GM21619 (cell line): ENCODE measurements around the gene ADD1.
"Not testable (repeated sequence)": the region's sequence is repeated elsewhere in the genome, so short reads cannot be mapped to it uniquely, and the experiment has no call there.

Experiments
- ATAC-seq: cut with Tn5 transposase; IDR thresholded peaks from one replicate; pipeline ENCODE4 v1.9.1; 2021; ENCODE audit not compliant: unreplicated experiment

The ADD1 gene

DNA sequence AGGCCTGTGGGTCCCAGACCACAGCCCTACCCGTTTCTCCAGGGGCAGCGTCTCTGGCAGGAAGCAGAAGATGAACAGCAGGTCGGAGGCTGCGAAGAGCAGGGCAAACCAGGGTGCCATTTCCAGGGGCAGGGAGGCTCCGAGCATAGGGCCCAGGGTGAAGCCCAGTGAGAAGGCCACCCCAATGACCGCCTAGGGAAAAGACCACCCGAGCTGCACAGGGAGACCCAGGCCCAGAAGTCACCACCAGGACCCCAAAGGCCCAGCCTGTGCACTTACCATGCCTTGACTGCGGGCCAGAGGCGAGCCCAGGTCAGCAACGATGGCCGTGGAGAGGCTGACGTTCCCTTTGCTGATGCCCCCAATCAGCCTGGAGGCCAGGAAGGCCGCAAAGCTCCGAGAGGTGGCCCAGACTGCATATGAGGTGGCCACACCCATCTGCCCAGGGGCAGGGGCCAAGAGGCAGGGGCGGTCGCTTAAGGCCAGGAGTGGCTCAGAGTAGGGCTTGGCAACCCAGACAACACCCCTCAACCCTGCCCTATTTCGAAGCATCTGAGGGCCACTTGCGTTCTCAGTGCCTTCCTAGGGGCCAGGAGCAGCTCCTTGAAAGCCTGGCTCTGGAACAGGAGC, 88.8 kb downstream of the ADD1 start:
- ATAC-seq, result no peak

DNA sequence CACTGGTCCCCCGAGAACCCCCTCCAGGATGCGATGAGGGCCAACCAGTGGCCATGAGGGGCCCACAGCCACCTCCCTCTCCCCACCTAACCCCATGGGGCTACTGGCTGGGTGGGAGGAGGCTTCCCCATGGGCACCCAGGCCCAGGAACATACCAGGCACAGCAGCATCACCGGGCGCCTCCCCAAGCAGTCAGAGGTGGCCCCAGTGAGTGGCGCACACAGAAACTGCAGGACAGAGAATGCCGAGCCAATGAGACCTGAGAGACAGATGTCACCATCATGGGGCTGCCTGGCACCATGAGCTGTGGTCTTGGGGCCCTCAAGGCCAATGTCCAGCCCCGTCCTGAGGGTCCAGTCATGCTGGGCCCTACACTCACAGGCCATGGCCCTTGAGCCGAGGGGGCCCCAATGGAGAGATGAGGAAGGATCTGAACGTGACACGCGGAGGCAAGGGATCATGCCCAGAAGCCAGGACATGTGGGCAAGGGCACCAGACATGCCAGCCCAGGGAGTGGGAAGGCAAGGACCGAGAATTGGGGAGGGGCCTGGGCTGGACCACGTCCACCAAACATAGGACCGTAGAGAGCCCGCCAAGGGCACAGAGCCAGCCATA, 89.4 kb downstream of the ADD1 start:
- ATAC-seq, result no peak

DNA sequence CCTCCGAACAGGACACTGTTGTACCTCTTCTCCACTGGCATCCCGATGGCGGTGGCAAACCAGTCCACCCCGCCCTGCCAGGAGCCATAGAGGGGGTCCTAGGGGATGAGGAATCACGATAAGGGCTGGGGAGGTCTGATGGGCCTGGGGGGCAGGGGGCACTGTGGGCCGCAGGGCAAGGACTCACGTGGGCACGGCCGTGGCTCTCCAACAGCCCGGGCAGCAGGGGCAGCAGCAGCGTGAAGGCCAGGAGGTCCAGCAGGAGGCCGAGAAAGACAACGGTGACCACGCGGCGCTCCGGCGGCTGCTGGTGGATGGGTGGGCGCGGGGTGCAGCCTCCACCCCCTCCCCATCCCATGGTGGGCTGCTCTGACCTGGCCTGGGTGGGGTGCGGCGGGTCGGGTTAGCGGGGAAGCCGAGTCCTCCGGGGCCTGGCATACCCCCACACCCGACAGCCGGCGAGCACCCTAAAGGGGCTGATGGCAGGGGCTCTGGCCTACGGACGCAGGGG, 90.0 kb downstream of the ADD1 start:
- ATAC-seq, result no peak

DNA sequence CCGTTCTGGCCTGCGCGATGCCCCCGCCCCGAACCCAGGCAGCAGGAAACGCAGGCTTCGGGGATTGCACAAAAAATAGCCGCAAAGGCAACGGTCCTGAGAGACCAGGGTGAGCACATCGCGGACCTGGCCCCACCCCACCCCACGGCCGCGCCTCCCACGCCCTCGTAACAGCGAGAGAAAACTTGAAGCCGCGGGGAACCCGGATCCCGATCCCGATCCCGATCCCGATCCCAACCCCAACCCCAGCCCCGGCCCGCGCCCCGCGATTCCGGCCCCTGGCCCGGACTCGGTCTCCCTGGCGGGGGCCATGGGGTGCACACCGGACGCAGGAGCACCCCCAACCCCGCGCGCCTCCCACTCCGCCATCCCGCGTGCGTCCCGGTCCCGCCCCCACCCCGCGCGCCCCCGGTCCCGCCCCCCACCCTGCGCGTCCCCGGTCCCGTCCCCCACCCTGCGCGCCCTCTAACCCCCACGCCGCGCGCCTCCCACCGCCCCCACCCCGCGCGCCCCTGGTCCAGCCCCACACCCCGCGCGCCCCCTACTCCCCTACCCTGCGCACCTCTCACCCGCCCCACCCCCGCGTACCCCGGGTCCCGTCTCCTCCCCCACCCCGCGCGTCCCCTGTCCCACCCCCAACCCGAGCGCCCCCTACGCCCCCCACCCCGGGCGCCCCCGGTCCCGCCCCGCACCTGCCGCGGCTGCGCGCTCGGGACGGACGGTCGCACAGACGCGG, 90.6 kb downstream of the ADD1 start:
- ATAC-seq, result no peak

DNA sequence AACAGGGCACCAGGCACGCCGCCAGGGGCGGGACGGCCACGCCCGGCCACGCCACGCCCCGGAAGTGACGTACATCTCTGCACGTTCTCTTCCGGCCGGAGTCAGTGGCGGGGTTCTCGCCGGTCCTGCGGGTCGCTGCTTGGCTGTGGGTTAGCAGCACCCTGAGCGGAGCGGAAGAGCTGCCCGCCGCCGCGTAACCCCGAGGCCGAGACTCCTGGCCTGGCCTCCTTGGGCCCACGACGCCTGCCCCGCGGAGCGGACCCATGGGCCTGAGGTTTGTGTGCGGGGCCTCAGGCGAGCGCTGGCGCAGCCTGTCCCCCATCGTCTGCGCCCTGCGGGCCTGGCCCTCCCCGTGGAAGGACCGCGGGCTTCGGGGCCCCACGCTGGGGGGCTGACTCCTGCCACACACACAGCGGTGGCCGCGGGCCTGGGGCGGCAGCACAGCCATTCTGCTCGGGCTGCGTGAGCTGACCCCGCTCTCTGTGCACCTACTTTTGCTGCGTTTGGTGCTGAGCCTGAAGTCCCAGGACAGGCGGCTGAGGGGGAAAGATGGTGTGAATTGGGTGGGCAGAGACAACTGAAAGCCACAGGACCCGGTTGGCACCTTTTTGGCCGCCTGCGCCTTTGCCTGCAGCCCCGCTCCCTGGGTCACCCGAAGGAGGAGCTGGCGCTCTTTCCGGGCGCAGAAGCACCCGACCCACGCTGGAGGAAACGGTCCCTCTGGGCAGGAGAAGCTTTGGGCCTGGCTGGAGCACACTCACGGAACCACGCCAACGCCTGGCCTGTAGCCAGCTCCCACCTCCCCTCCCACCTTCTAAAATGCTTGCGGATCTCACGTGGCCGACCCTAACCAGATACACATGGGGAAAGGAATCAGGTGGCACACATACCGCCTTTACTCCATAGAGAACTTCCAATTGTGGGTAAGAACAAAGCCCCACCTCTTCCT, 91.4 kb downstream of the ADD1 start:
- peak; percentile 44 for ATAC-seq

DNA sequence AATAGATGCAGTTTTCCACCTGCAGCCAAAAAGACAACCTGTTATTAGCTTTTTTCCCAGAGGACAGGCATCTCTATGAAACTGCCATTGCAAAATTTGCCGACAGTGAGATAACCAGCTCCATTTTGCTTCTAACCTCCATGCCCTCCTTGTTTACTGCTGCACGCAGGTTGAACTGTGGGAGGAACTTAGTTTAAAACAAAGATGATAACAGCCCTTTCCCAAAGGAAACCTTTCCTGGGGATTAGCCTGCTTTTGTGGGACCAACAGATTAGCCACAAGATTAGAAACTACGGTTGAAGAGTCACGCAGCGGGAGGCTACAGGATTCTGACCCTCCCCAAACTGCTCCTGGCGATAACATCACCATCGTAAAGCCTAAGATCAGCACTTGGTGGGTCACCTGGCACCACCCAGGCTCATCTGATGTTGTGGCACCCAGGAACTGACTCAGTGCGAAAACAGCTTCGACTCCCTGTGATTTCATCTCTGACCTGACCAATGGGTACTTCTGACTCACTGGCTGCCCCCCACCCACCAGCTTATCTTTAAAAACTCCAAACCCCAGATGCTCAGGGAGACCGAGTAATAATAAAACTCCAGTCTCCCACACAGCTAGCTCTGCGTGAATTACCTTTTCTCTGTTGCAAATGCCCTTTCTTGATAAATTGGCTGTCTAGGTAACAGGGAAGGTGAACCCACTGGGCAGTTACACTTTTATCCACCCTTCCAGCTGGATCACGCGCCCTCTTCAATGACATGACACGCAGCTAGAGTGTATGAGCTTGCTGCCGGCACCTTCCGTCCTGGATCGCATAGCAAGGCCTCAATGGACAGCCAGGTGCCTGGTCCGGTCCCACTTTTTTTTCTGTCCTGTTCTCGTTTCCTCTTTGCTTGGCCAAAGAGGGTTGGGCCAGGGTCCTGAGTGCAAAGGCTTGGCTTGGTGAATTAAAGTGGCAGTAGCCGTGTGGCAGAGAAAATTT, 92.4 kb downstream of the ADD1 start:
- ATAC-seq, result no peak

DNA sequence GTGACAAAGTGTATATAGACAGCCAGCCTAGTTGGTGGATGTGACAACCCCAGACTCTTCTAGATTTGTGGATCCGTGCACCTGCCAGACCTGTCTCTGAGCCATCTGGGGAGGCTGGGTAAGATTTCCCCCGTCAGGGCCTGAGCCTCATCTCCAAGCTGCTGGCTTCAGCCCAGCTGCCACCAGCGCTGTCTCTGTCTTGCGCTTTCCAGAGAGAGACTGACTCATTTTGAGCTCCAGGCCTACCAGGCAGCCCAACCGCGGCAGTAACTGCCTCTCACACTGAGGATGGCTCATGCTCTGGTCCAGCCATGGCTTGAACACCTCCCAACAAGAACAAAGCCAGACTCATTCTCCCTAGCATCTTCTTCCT, 93.1 kb downstream of the ADD1 start:
- peak; percentile 28 for ATAC-seq

DNA sequence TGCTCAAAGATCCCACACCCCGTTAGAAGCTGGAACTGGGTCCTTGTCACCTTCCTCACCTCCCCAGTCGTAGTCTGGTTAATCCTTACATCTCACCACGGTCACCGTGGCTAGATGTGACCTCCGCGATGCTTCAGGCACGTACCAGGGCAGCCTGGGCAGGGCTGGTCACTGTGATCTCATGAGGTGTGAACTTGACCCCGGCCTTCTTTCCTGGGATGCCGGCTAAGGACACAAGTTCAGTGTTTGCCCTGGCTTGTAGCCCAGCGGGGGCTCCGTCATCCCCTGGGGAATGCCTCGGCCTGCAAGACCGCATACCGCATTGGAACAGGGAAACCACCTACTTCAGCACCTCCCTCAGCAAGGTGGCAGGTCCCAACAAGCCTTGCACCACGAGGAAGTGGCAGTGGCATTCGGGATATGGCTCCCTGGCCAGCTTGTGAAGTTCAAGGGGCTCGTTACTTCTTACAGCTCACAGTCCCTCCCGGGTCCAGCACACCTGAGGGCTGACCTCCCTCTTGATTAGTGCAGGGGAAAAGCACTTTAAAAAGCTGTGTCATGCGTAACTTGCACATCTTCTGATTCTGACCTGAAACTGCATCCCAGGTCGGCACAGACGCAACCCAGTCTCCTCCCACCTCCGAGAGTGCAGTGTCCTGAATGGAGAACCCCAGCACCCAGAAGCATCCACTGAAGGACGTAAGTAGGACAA, 93.7 kb downstream of the ADD1 start:
- ATAC-seq, result no peak

DNA sequence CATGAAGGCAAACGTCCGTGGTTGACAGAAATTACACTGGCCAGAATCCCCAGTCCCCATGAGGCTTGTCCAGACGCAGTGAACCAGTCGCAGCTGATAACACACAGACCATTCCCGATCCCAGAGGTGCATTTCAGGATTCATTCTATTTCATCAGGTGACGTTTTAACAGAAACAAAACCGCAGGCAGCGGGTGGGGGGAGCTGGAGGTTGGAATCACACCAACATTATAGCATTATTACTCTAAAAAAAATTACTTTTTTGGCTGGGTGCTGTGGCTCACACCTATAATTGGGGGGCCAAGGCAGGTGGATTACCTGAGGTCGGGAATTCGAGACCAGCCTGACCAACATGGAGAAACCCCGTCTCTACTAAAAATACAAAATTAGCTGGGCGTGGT, 94.3 kb downstream of the ADD1 start:
- no peak for ATAC-seq

DNA sequence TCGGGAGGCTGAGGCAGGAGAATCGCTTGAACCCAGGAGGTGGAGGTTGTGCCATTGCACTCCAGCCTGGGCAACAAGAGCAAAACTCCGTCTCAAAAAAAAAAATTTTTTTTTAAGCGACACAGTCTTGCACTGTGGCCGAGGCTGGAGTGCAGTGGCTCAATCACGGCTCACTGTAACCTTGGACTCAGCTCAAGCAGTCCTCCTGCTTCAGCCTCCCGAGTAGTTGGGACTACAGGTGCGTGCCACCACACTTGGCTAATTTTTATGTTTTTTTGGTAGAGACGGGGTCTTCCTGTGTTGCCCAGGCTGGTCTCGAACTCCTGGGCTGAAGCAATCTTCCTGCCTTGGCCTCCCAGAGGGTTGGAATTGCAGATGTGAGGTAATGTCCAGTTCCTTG, 94.8 kb downstream of the ADD1 start:
- not testable (repeated sequence) for ATAC-seq

DNA sequence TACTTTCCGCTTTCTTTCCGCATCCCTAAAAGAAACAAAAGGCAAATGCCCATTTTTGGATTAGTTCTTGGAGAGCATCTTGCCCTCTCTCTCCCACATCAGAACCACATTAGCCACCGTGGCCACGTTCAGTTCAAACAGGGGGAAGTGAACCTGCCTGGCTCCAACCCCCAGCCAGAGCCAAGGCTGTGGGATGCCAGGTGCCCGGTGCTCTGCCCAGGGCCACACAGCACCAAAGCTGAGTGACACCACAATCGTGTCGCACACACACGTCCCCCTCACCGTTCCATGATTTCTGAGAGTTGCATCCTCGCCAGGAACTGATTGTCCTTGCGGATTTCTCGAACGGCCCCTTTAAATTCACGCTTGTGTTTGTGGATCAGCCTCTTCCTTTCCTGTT, 95.3 kb downstream of the ADD1 start:
- ATAC-seq, result no peak

DNA sequence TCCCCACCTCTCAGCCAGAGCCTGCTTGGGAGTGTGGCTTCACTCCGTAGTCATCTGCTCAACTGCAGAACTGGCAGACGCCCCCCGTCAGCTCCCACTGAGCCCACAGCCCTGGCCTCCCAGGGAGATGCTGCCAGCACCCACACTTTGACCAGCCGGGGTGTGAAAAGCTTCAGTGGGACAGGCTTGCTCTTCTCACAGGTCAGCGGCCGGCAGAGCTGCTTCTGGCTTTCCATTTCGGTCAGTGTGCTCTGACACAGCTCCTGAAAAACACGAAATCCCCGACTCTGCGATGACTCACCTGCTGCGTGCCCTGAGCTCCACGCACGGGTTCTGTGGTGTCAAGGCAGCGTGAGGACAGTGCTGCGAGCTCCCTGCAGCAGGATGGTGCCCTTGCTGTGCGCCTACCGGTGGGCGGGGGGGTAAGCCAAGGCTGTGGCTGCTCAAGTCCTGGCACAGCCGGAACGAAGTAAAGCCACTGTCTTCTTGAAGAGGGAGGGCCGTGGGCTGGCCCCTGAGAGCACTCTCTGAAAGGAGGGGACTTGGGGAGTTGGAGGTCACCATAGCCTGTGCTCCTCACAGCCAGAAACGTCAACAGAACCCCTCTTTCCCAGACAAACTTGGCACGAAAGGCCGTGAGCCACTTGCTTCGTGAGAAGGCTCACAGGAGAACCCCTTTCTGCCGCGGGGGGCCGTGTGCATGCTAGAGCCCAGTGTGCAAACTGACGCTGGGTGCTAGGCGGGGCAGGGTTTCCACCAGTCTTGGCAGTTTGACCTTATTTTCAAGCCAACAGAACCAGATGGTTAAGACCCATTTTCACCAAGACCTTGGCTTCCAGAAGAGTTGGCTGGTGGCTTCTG, 96.0 kb downstream of the ADD1 start:
- no peak for ATAC-seq

DNA sequence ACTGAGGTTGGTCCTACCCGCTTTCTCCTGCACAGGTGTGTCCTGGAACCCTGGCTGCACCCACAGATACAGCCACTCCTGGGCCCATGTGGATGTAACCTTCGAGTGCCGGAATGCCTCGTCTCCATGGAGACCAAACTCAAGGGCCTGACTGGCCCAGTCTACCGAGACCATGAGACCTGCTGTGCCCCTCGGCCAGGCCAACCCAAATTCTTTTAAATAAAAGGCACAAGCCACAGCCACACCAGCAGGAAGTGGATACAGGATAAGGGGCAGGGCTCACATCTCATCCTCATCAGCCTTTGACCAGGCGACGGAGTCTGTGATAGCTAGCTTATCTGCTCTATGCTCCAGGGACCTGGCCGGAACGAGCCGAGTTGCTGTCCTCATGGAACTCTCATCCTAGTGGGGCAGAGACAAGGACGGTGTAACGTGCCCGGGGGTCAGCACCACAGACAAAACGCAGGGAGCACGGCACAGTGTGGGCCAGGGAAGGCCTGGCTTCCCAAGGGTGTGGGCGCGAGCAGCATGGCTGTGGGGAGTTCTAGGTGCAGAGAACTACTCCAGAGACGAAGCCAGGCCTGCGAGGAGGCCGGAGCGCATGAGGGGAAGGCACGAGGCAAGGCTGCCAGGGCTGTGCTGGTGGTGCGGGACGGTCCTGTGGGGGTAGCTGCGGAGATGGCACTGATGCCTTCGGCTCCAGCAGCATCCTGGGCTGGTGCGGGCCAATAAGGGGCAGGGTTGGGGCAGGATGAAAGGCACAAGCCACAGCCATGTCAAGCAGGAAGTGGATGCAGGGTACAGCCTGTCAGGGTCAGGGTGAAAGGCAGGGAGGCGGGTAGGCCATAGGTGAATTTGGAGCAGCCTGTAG, 96.9 kb downstream of the ADD1 start:
- ATAC-seq, result no peak

DNA sequence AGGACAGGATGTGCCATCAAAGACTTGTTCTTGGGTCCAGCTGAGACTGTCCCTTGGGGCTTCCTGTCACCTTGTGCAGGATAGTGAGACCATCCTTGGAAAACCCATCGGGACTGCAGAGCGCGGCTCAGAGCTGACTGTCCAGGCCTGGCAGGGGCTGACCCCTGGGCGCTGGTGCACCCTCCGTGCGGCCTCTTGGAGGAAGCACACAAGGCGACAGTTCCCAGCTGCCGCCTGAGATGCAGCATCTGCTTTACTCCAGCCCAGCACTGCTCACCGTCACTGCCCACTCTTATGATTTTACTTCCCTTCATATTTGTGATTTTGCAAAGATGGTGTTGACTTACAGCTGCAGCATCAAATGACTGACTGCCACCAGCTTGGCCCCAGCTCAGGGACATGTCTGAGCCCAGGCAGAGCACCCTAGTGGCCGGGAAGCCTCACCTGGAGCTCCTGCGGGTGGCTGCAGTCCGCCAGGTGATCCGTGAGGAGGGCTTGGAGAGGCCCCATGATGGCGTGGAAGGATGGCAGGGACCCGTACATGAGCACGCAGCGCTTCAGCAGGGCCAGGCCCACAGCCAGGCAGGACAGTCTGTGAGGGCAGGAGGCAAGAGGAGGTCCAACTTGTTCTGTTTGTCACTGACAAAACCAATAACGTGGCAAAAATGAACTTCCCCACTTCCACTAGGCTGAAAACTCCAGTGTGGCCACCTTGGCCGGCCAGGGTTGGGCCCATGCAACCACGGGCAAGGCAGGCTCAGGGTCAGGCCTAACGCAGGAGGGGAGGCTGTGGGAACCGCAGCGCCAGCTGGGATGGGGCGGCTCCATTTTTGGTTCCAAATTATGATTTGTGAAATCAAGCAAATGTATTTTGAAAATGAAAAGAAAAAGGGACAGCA, 97.7 kb downstream of the ADD1 start:
- ATAC-seq, result no peak

DNA sequence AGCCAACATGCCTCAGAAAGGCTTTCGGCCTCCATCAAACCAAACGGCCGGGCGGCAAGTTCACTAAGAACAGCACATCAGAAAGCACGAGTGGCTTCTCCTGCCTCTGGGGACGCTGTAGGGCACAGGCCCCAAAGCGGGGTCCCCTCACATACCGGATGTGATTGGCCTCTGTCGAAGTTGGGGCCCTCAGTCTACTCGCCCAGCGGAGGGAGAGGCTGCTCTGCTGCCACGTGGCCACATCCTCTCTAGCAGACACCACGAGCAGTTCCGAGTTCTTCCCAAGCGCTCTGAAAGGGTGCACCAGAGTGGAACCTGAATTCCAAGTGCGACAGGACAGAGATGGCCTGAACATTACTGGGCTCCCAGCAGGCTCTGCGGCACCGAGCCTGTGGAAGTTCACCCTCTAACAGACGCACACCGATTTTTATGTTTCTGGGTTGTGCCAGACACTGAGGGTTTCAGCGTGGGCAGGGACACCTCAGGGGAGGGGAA, 98.4 kb downstream of the ADD1 start:
- no peak for ATAC-seq
